Mucosa of rectum (tissue), 2 donors: Measurements from ENCODE around the gene GNG3.

Source experiments
- H3K27ac ChIP-seq, 2 donors: one replicate each; pipeline ENCODE4 v1.7.0; 2013; ENCODE audit warnings: inconsistent platforms in 2 of 2, low read depth in 2 of 2, low read length in 2 of 2
- H3K27me3 ChIP-seq, 2 donors: one replicate each; pipeline ENCODE4 v1.7.0; 2013; ENCODE audit warnings: low read length in 2 of 2; ENCODE audit not compliant: control insufficient read depth in 2 of 2, insufficient read depth in 2 of 2
- H3K36me3 ChIP-seq, 2 donors: one replicate each; pipeline ENCODE4 v1.7.0; 2013; ENCODE audit warnings: low read length in 2 of 2; ENCODE audit not compliant: control insufficient read depth in 2 of 2, insufficient read depth in 2 of 2
- H3K4me1 ChIP-seq, 2 donors: one replicate each; pipeline ENCODE4 v1.7.0; 2013; ENCODE audit warnings: low read length in 2 of 2, mild to moderate bottlenecking in 1 of 2; ENCODE audit not compliant: control insufficient read depth in 2 of 2, insufficient read depth in 2 of 2
- H3K4me3 ChIP-seq, 2 donors: one replicate each; pipeline ENCODE4 v1.7.0; 2013; ENCODE audit warnings: low read length in 2 of 2
- H3K9ac ChIP-seq, 2 donors: one replicate each; pipeline ENCODE4 v1.7.0; 2013; ENCODE audit warnings: low read length in 2 of 2, low read depth in 1 of 2, mild to moderate bottlenecking in 1 of 2
- H3K9me3 ChIP-seq, 2 donors: one replicate each; pipeline ENCODE4 v1.7.0; 2013; ENCODE audit warnings: low read length in 2 of 2; ENCODE audit not compliant: control insufficient read depth in 2 of 2
- donor health status: healthy.
- donor health status: Normal muscosa, but diverticular disease.

Gene GNG3

DNA sequence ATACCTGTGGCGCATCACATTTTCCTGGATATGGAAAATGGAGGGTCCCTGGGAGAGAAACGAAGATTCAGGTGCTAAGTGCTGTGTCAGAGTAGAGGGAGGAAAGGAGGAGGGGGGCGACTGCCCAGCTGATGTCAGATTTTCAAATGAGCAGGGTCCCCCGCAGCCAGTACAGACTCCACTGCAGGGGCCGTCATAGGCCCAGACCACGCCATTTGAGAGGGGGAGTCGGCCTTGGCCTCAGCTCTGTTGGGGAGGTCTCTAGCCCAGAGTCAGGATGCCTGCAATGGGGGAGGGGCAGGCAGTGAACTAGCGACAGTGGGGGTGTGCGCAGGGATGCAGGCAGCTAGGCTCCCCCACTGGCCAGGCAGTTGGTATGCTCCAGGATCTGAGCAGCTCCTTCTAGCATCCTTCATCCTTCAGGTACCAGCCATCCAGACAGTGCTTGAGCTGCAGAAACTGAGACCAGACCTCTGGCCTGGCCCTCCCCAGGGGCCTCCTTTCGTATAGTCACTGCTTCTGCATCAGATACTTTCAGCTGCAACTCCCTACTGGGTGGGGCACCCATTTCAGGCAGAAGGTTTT is at the start of gene GNG3, which contains the start of gene BSCL2:
GNG3 (plus strand) TSS at position 400 of the 585 bp plus-strand sequence. CDS start 620 bp downstream, outside the sequence.
BSCL2 (minus strand) TSS at position 148 of the 585 bp plus-strand sequence. CDS start 229 bp downstream, outside the sequence.
- peaks cover 11 to 13% of the 10 kb centered on the region in 2 donors for H3K36me3 ChIP-seq
- H3K4me1 ChIP-seq = peaks cover 36 to 40% of the 10 kb centered on the region in 2 donors
- H3K27me3 ChIP-seq = no peaks in the 10 kb centered on the region
- H3K9ac ChIP-seq = peak within 1 kb of the TSS; percentile 72 to 86
- peak within 1 kb of the TSS; percentile 61 to 95 for H3K27ac ChIP-seq
- no peaks in the 10 kb centered on the region for H3K9me3 ChIP-seq
- H3K4me3 ChIP-seq = peak within 1 kb of the TSS; percentile 80 to 92

DNA sequence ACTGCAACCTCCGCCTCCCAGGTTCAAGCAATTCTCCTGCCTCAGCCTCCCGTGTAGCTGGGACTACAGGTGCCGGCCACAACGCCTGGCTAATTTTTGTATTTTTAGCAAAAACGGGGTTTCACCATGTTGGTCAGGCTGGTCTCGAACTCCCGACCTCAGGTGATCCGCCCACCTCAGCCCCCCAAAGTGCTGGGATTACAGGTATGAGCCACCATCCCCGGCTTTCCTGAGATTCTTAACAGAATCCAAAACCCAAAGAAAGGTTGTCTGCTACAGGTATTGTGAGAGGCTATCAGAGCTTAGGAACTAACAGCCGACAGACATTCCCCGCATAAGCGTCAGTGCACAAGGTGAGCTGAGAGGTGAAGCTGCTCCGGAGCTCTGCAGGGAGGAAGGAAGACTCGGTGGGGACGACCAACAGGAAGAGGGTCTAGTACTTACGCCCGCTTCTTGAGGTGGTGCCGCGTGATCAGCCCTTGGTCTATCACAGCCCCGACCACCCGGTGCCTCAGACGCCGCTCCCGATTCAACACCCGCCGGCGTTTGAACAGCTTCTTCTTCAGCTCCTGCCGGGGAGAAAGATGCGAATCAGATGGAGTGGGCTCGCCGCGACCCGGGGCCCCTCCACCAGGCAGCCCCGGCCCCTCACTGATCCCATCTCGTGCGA is 42.9 kb upstream of the GNG3 start:
- peaks cover 16 to 17% of the 10 kb centered on the region in 2 donors for H3K4me1 ChIP-seq

DNA sequence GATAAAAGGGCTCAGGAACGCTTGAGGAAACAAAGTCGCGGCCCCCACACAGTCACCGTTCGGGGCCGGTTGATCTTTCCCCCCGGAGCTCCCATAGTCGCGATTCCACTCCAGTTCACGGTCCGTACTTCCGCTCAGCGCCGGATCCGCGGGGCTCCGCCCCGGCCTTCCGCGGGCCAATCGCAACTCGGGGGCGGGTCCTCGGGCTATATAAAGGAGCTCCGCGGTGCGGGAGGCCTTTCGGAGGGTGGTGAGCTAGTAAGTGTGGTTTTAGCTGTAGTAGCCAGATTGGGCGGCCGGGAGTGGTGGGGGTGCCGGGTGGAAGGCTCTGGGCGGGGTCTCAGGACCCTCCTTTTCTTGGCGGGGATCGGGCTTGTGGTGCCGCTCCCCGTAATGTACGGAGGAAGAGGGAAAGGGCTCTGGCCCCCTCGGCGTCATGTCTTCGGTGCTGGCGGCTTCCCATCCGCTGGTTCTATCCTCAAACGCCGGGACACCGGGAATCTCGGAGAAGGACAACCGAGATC is 42.3 kb upstream of the GNG3 start, which contains the start of the genes C11orf98 and CSKMT:
C11orf98 (minus strand) TSS at position 136 of the 524 bp plus-strand sequence; CDS start at position 95, 41 bp downstream.
CSKMT (plus strand) TSS at position 238 of the 524 bp plus-strand sequence. CDS start 568 bp downstream, outside the sequence.
- peak within 1 kb of the TSS; percentile 91 to 96 for H3K4me3 ChIP-seq
- H3K27ac ChIP-seq = peak within 1 kb of the TSS; percentile 91 to 92
- no peaks in the 10 kb centered on the region for H3K9me3 ChIP-seq
- H3K4me1 ChIP-seq = peaks cover 21 to 22% of the 10 kb centered on the region in 2 donors
- H3K27me3 ChIP-seq = no peaks in the 10 kb centered on the region
- H3K9ac ChIP-seq = peak within 1 kb of the TSS; percentile 94 to 96
- H3K36me3 ChIP-seq = peaks cover 12 to 14% of the 10 kb centered on the region in 2 donors

More for the DNA sequence above, 42.9 kb upstream of the GNG3 start:
- Histone ChIP-seq H3K27me3 (no peaks in the 10 kb centered on the region), H3K4me3 (peak overlapping the region; percentile 91 to 96), H3K9me3 (no peaks in the 10 kb centered on the region), H3K9ac (peak overlapping the region; percentile 90 to 96), H3K27ac (peak overlapping the region; percentile 88 to 92), H3K36me3 (peaks cover 12 to 14% of the 10 kb centered on the region in 2 donors)

DNA sequence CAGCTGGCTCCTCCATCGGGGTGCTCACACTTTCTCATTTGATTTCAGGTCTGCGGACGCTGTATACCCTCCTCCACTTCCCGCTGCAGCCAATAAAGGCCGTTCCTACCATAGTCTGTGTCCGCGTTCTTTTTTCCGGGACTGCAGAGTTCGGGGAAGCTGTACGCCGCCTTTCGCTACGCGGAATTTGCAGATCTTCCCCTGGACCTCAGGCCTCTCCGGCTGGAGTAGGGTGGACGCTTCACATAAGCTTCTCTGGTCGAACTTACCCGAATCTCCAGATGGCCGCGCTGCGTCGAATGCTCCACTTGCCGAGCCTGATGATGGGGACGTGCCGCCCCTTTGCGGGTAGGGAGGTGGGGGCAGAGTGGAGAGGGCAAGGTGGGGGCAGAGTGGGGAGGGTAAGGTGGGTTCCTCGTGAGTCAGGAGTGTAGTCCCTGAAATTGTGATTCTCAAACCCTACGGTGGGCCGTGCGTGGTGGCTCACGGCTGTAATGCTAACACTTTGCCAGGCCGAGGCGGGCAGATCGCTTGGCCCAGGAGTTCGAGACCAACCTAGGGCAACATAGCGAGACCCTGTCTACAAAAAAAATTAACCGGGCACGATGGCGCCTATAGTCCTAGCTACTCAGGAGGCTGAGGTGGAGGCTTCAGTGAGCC is 41.7 kb upstream of the GNG3 start:
- Histone ChIP-seq H3K9ac (peak overlapping the region; percentile 94 to 96), H3K4me1 (peaks cover 22 to 24% of the 10 kb centered on the region in 2 donors), H3K27me3 (no peaks in the 10 kb centered on the region), H3K9me3 (no peaks in the 10 kb centered on the region), H3K27ac (peak overlapping the region; percentile 91 to 92), H3K36me3 (peaks cover 12 to 14% of the 10 kb centered on the region in 2 donors), H3K4me3 (peak overlapping the region; percentile 91 to 96)

DNA sequence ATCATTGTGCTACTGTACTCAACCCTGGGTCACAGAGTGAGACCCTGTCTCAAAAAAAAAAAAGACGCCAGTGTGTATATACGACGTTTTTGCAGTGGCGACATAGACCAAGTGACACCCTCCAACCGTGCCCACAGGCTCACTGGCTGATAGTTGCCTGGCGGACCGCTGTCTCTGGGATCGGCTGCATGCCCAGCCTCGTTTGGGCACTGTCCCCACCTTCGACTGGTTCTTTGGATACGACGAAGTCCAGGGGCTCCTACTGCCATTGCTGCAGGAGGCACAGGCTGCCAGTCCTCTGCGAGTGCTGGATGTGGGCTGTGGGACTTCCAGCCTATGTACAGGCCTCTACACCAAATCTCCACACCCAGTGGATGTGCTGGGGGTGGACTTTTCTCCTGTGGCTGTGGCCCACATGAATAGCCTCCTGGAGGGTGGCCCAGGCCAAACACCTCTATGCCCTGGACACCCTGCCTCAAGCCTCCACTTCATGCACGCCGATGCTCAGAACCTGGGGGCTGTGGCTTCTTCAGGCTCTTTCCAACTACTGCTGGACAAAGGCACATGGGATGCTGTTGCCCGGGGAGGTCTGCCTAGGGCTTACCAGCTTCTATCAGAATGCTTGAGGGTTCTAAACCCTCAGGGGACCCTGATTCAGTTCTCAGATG is 41.1 kb upstream of the GNG3 start:
- no peaks in the 10 kb centered on the region for H3K9me3 ChIP-seq
- peak overlapping the region; percentile 91 to 96 for H3K4me3 ChIP-seq
- peak overlapping the region; percentile 91 to 92 for H3K27ac ChIP-seq
- H3K36me3 ChIP-seq = peaks cover 12 to 14% of the 10 kb centered on the region in 2 donors
- peaks cover 28% of the 10 kb centered on the region in 2 donors for H3K4me1 ChIP-seq
- peak overlapping the region; percentile 94 to 96 for H3K9ac ChIP-seq
- H3K27me3 ChIP-seq = no peaks in the 10 kb centered on the region

DNA sequence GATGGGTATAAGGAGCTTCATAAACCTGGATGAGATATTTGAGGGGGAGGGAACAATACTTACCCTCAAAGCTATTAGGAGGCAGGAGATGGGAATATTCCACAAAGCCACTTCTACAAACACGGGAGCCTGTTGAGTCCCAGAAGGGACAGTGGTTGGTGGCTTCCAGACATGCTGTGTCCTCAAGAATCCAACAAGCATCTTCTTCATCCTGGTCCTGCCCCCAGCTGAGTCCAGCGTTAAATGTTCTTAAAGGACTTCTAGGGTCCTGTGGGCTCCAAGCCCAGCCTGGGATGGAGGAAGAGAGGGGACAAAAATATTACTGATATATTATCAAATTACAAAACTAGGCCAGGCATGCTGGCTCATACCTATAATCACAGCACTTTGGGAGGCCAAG is 40.0 kb upstream of the GNG3 start:
- peaks cover 12 to 14% of the 10 kb centered on the region in 2 donors for H3K36me3 ChIP-seq
- no peak overlapping the region for H3K27ac ChIP-seq
- H3K4me3 ChIP-seq = no peak overlapping the region
- H3K9ac ChIP-seq = no peak overlapping the region
- peaks cover 31 to 32% of the 10 kb centered on the region in 2 donors for H3K4me1 ChIP-seq
- no peaks in the 10 kb centered on the region for H3K9me3 ChIP-seq
- H3K27me3 ChIP-seq = no peaks in the 10 kb centered on the region

DNA sequence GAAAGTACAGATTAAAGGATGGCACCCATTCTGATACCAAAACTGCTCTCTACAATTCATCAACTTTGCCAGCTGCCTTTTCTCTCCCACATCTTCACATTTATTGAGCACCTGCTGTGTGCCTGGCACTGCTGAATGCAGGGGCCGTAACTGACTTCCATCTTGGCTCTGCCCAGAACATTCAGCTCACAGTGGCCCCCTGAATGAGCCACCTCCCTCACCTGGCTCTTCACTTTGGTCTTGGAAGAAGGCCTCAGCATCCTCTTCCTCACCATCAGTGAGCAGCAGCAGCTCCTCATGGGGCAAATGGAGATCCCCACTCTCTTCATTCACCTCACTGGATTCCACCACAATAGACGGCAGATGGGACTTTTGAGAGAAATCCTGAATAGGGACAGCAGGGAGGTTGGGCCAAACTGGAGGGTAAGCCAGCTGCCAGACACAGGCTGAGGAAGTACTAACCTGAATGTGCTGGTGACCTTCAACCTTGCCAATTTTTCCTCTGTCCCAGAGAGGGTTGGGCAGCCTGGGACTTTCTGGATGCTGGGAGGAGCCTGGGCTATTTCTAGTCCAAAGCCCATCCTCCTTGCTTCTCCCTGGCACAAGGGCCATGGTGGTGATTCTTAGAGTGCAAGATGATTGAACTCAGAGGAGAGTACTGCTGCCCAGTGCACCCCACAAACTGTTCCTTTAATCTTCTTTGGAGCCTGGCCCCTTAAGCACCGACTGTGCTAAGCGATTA is 37.9 kb upstream of the GNG3 start:
- H3K9me3 ChIP-seq = no peaks in the 10 kb centered on the region
- H3K4me1 ChIP-seq = peaks cover 34 to 39% of the 10 kb centered on the region in 2 donors
- peaks cover 8 to 11% of the 10 kb centered on the region in 2 donors for H3K36me3 ChIP-seq
- H3K9ac ChIP-seq = peak overlapping the region; percentile 26 to 36
- peak overlapping the region; percentile 39 to 56 for H3K27ac ChIP-seq
- no peak overlapping the region for H3K4me3 ChIP-seq
- H3K27me3 ChIP-seq = no peaks in the 10 kb centered on the region

DNA sequence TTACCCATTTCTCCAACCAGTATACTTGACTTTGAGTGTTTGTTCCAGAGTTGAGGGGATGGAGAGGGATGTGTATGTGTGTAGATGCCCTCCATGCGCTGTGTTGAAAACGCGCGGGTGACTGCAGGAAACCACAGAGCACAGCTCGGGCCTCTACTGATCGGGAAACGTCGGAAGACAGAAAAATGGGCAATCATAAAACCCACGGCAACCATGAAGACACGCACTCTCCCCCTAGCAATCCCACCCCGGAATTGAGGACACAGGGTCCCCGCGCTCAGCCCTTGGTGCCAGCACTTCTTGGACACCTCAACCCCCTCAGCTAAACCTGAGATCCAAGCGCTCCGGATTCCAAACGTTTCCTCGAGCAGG is 36.3 kb upstream of the GNG3 start:
- H3K36me3 ChIP-seq = peaks cover 8 to 14% of the 10 kb centered on the region in 2 donors
- peak overlapping the region; percentile 94 to 98 for H3K4me3 ChIP-seq
- H3K27ac ChIP-seq = peak overlapping the region; percentile 87 to 92
- H3K4me1 ChIP-seq = peaks cover 30 to 35% of the 10 kb centered on the region in 2 donors
- H3K27me3 ChIP-seq = no peaks in the 10 kb centered on the region
- H3K9ac ChIP-seq = peak overlapping the region; percentile 86 to 95
- H3K9me3 ChIP-seq = no peaks in the 10 kb centered on the region
